K562 (cell line): ENCODE results near the gene ALG9.

Source experiments
- JUN ChIP-seq, 2 experiments: sonication (generic) in 1 of 2; formaldehyde crosslinking in 1 of 2; IDR thresholded peaks; 2 replicates each; pipeline versions ENCODE4 v1.6.1 to v1.8.0; 2012 to 2022; ENCODE audit warnings: borderline replicate concordance in 2 of 2, mild to moderate bottlenecking in 2 of 2, improper control_type of control experiment in 1 of 2, low read depth in 1 of 2, low read length in 1 of 2, missing genetic modification reagents in 1 of 2
- MED1 ChIP-seq: sonication (generic); formaldehyde crosslinking; IDR thresholded peaks from 2 replicates; pipeline ENCODE4 v1.8.1; 2023; ENCODE audit warnings: missing genetic modification reagents, borderline replicate concordance
- MEF2D ChIP-seq: conservative IDR thresholded peaks from 2 replicates; pipeline ENCODE4 v1.6.1; 2016; ENCODE audit warnings: low read depth, missing genetic modification characterization, missing compliant biosample characterization
- POLR2A ChIP-seq: fragments of 450-650 bp; conservative IDR thresholded peaks from 2 replicates; pipeline ENCODE4 v1.6.1; 2016
- POLR2AphosphoS5 ChIP-seq: IDR thresholded peaks from 2 replicates; pipeline ENCODE4 v1.6.1; 2011; ENCODE audit warnings: mild to moderate bottlenecking, low read depth, low read length, moderate library complexity; ENCODE audit not compliant: control insufficient read depth, insufficient read depth
- RUNX1 ChIP-seq: sonication (generic); IDR thresholded peaks from 2 replicates; pipeline ENCODE4 v1.6.1; 2016; ENCODE audit warnings: antibody characterized with exemption, low read depth
- SNRNP70 ChIP-seq: fragments of 200-400 bp; formaldehyde crosslinking; optimal IDR thresholded peaks from 2 replicates; pipeline ENCODE3; 2017; ENCODE audit warnings: low read depth, low read length
- SP1 ChIP-seq: sonication (generic); formaldehyde crosslinking; IDR thresholded peaks from 2 replicates; pipeline ENCODE4 v1.8.1; 2022; ENCODE audit warnings: mild to moderate bottlenecking, missing genetic modification reagents
- USF2 ChIP-seq: sonication (generic); formaldehyde crosslinking; IDR thresholded peaks from 2 replicates; pipeline ENCODE4 v1.5.0; 2020; ENCODE audit warnings: missing genetic modification reagents
- ZBTB5 ChIP-seq: fragments of 450-650 bp; IDR thresholded peaks from 2 replicates; pipeline ENCODE4 v1.6.1; 2017; ENCODE audit warnings: antibody characterized with exemption
- ZC3H11A ChIP-seq: IDR thresholded peaks from 2 replicates; pipeline ENCODE4 v1.6.1; 2012; ENCODE audit warnings: low read depth, low read length, improper control_type of control experiment
- TF ChIP-seq, protein P1 (sequence below), 2 experiments: fragments of 450-650 bp in 1 of 2; IDR thresholded peaks; 2 replicates each; pipeline ENCODE4 v1.6.1; 2011 to 2017; ENCODE audit warnings: low read depth in 2 of 2, antibody characterized with exemption in 1 of 2, borderline replicate concordance in 1 of 2, low read length in 1 of 2, mild to moderate bottlenecking in 1 of 2, mixed read lengths in 1 of 2; ENCODE audit not compliant: control insufficient read depth in 1 of 2

DNA sequence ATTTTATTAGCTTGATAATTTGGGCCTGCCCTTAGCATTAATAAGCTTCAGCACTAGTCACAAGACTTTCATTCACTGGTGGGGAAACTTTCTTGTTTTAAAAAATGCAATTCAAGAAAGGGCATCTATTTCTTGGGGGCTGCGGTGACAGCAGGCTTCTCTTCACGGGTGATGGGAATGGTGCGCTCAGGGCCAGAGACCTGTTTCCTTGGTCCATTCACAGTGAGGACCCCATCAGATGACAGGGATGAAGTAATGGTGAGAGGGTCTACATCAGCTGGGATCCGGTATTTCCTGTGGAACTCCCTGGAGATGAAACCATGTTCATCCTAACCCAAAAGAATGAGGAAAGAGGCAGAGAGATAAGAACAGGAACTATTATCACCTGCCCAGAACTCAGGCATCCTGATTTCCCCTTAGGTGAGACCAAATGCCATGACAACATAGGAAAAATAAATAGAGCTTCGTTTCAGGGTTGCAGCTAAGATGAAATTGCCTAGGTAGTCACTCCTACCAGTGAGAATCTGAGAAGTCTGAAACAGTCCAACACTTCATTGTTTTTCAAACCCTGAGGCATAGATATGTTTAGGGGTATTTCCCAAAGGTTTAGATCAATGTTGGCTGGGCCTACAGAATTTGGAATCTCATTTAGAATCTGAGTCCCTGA lies 37.4 kb upstream of the ALG9 start:
- no peak for TF ChIP-seq SP1 (CRISPR knock-in tag)
- no peak for TF ChIP-seq ZBTB5
- TF ChIP-seq POLR2AphosphoS5 = no peak
- TF ChIP-seq, protein P1, sequence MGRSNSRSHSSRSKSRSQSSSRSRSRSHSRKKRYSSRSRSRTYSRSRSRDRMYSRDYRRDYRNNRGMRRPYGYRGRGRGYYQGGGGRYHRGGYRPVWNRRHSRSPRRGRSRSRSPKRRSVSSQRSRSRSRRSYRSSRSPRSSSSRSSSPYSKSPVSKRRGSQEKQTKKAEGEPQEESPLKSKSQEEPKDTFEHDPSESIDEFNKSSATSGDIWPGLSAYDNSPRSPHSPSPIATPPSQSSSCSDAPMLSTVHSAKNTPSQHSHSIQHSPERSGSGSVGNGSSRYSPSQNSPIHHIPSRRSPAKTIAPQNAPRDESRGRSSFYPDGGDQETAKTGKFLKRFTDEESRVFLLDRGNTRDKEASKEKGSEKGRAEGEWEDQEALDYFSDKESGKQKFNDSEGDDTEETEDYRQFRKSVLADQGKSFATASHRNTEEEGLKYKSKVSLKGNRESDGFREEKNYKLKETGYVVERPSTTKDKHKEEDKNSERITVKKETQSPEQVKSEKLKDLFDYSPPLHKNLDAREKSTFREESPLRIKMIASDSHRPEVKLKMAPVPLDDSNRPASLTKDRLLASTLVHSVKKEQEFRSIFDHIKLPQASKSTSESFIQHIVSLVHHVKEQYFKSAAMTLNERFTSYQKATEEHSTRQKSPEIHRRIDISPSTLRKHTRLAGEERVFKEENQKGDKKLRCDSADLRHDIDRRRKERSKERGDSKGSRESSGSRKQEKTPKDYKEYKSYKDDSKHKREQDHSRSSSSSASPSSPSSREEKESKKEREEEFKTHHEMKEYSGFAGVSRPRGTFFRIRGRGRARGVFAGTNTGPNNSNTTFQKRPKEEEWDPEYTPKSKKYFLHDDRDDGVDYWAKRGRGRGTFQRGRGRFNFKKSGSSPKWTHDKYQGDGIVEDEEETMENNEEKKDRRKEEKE (IDR thresholded peaks at IDR 0.05; ENCODE audit: borderline replicate concordance in 1 of 2, control insufficient read depth in 1 of 2, low read depth in 2 of 2, low read length in 1 of 2) = no peak
- TF ChIP-seq USF2 (CRISPR knock-in tag) = no peak
- TF ChIP-seq SNRNP70 = no peak
- TF ChIP-seq MED1 (CRISPR knock-in tag) = no peak
- no peak for TF ChIP-seq POLR2A
- TF ChIP-seq MEF2D (tag) = no peak
- no peak for TF ChIP-seq JUN (IDR thresholded peaks at IDR 0.05; ENCODE audit: borderline replicate concordance, low read depth, low read length)
- TF ChIP-seq JUN (CRISPR knock-in tag; IDR thresholded peaks at IDR 0.05; ENCODE audit: borderline replicate concordance) = no peak
- no peak for TF ChIP-seq ZC3H11A
- TF ChIP-seq RUNX1 = no peak
